Middle frontal gyrus (tissue), 1 donor: ENCODE measurements around the gene CAMTA2.

ENCODE experiments used
- DNase-seq: peaks from one replicate; pipeline ENCODE4 v3.0.0-alpha.2; 2015; ENCODE audit warnings: low spot score; ENCODE audit errors: extremely low spot score

Gene CAMTA2

DNA sequence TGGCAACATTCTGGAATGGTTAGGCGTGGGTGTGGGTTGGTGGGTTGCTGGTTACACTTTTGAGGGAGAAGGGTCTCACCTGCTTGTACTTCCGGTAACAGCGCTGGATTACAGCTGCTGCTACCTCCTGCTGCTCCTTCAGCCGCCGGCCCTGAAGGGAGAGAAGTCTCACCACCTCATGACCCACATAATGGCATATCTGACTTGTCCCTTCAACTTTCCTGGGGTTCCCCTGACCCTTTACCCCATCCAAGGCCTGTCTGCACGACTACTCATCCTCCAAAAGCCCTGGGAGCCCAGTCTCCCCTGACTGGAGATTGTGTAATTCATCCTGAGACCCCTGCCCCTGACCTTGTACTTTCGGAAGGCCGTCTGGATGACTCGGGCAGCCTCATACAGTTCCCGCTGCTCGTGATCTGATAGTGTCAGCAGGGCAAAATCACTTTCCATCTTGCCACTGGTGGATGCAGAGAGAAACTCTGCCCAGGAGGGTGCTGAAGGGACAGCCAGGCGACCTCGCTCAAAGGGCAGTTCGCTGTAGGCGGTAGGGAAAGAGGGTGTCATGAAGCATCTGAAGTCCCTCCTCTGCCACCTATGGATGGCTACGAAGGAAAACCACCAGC is 17.8 kb downstream of the CAMTA2 start:
- no peak for DNase-seq

DNA sequence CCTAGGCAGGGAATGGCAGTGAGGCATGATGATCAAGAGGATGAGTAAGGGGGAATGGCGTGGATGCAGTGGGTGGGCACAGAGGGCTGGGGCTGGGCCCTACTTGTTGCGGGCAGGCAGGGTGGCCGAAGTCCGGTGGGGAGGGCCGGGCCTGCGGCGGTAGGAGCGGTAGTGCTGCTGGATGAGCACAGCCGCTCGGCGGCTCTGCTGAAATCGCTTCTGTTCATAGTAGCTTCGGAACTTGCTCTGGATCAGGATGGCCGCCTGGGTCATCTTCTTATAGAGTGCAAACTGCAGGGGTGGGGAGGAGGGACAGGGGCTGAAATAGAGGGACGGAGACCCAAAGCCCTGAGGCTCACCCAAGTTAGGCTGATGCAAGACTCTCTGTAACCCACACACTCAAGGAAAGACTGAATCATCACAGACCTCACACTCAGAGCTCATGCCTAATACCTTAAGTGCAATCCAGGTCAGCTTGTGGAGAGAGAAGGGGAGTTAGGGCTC is 18.4 kb downstream of the CAMTA2 start:
- DNase-seq: no peak

DNA sequence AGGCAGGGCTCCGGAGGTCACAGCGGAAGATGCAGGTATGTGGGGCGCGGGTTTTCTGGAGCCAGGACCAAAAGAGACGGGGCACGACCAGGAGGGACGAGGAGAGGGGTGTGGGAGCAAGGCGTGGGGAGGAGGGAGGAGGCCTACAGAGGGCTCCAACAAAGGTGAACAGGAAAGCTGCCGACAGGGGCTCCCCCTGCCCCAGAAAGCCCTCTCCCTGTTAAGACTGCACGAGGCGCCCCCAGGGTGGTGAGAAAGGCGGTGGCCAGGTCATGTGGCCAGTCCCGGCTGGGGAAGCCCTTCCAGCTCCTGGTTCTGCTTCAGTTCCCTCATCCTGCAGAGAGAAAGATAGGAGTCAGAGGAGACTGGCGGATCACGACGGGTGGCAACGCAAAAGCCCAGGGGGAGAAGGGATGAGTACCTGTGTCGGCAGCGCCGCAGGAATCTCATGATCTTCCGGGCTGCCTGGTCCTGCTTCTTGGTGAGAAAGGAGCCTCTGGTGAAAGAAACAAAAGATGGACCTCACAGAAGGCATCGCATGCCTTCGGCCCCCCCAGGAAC is 18.9 kb downstream of the CAMTA2 start:
- DNase-seq: no peak

DNA sequence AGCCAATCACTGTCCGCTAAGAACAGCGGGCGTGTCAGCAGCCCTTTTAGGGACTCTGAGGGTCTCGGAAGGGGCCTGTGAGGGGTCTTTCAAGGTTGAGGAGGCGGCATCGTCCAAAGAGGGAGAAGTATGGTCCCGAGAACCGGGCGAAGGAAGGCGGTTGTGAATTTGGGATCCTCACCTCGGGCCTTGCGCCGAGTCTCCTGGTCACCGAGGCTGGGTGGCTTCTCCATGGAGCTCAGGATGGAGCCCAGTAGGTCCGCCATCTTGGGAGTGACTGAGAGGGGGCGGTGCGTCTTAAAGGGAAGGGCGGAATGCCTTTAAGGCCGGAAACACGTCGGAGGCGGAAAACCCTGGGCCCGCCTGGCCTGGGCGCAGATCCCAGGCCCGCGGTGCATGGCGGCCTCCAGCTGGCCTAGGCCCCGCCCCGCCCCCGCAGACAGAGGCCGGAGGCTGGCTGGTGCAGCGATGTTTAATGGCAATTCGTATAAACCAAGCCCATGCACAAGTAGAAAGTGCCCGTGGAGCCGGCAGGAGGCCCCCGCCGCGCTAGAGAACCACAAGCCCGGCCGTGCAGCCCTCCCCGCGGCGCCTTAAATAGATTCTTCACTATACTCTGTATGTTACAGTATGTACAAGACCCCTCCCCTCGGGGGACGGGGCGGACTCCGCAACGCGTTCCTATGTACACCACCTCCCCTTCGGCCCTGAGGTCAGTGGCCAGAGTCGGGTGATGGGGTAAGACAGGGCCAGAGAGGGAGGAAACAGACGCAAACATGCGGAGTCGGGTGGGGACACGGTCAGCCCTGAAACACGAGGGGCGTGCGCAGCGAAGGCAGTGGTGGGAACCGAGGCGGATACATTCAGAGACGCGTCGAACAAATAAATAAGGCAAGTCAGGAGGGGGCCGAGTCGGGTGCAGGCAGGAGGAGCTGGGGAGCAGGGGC is 19.7 kb downstream of the CAMTA2 start, which contains the start of gene SPAG7:
SPAG7 (minus strand) TSS at position 279 of the 947 bp plus-strand sequence; CDS start at position 266, 13 bp downstream.
- DNase-seq: peak; percentile 90

DNA sequence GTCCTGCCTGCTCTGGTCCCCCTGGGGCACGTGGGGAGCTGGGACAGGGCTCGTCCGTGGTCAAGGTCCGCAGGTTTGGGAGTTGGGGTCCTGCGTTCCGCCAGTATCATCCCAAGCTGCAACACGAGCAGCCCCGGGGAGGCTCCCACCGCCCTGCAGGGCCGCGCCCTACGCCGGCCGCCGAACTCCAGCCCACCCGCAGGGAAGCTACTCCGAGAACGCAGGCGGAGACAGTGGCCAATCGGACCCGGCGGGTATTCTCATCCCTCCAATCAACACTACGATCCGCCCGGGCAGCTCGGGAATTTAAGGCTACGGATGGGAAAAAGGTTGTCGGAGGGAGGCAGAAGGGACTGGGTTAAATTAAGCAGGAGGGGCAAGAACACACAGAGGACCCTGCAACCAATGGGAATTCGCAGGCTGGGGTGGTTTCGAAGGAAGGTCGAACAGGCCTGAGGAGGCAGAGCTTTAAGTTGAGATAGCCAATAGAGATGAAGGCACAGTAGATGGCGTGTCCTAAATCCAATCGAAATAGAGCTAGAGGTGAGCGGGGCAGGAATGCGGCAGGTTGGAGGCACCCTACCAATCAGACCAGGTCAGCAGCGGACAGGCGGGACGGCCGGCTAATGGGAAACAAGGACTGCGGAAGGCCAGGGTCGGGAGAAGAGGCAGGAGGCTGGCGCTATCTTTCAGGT is 20.5 kb downstream of the CAMTA2 start:
- peak; percentile 98 for DNase-seq

DNA sequence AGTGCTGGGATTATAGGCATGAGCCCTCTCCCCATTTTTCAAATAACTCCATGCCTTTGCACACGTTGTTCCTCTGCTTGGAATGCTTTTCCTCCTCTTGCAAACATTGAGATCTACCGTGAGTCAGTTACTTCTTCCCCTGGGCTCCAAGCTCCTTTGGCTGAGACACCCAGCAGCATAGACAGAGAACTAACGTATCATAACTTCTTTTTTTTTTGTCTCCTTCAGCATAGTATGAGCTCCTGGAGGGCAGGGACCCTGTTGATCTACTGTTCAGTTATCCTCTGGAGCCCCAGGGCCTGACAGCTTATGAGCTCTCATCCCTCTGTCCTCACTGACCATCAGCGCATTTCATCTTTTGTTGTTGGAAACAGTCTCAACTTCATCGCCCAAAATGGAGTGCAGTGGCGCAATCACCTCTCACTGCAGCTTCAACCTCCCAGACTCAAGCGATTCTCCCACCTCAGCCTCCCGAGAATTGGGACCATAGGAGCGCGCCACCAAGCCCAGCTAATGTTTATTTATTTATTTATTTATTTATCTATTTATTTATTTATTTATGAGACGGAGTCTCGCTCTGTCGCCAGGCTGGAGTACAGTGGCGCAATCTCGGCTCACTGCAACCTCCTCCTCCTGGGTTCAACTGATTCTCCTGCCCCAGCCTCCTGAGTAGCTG is 22.0 kb downstream of the CAMTA2 start:
- no peak for DNase-seq

DNA sequence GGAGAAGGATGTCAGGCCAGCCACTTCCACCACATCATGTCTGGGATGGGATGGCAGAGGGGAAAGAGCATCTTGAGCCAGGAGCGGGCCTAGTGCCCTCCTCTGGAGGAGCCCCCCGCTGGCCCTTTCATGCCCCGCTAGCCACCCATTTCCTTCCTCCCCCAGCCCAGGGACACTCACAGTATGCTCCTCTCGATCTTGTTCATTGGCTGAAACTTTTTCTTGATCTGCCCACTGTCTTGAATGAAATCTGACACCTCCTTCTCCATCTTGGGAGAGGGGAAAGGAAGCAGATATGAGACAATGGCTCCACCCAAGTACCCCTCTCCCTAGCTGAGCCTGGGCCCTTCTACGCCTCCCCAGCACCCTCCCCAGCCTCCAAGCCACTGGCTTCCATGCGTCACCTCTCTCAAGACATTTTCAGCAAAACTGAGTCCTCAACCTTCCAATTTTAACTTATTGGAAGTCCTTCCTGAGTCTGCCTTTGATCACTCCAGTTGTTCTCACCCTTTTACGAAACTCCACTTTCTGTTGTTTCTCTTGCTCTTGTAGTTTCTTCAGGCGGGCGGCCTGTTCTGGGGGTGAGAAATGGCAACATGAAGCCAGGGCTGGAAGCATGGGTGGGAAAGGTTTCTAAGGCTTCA is 27.1 kb downstream of the CAMTA2 start:
- no peak for DNase-seq

DNA sequence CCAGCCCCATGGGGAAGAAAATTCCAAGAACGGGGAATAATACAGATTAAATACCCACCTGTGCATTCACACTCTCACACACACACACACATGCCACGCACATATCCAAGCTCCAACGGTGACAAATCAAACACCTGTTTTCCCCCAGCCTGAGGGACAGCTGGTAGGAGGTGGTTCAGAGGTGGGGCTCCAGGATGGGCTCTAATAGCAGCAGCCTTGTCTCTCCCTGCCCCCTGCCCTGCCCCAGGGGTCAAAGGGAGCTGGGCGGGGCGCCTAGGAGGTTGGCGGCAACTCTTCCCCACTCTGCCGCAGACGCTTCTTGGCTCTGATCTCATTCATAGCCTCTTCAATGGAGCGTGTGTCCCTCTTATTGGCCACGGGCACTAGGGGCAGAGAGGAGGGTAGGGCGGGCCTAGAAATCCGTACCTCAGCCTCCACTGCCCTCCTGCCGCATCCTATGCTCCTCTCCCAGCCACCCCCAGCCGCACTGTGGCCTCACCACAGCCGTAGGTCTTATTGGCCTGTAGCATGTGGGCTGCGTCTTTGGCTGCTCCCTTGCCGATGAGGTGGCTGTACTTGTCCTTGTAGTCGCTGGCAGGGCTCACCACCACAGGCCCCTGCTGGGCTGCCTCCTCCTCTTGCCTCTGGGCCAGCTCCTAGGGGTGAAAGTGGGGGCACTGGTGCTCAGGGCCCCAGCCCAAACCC is 28.1 kb downstream of the CAMTA2 start:
- DNase-seq: no peak

DNA sequence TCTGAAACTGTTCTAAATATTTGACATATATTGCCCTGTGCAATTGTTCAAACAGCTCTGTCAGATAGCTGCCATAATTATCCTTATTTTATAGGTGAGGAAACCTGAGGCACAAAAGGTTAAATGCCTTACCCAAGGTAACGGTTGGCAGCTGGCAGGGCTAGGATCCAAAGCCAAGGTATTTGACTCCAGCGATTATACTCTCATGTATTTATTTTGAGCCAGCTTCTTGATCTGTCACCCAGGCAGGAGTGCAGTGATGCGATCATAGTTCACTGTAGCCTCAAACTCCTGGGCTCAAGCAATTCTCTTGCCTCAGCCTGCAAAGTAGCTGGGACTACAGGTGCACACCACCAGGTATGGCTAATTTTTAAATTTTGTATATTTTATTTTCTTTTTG is 29.4 kb downstream of the CAMTA2 start:
- DNase-seq: no peak

DNA sequence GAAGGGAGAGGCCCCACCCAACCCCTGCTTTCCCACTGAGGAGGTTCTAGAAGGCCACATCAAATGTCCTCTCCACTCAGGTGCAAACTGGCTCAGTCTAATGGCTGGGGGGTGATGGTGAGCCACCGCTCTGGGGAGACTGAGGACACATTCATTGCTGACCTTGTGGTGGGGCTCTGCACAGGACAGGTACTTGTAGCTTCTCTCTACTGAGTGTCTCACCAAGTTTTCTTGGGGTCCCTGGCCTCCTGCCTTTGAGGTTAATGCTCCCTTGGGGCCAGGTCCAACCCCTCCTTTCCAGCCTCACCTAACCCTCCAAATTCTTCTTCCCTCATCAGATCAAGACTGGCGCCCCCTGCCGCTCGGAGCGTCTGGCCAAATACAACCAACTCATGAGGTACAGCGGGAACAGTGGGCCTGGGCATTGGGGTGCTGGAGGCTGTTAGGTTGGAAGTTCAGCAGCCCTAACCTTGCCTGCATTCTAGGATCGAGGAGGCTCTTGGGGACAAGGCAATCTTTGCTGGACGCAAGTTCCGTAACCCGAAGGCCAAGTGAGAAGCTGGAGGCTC is 30.9 kb downstream of the CAMTA2 start:
- DNase-seq: no peak

DNA sequence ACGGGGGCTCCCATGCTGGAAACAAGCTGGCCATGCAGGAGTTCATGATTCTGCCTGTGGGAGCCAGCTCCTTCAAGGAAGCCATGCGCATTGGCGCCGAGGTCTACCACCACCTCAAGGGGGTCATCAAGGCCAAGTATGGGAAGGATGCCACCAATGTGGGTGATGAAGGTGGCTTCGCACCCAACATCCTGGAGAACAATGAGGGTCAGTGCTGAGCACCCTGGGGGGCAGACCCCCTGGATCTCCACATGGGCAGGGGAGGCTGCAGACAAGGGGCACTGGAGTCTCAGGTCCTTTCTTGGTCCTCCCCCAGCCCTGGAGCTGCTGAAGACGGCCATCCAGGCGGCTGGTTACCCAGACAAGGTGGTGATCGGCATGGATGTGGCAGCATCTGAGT is 32.4 kb downstream of the CAMTA2 start:
- no peak for DNase-seq

DNA sequence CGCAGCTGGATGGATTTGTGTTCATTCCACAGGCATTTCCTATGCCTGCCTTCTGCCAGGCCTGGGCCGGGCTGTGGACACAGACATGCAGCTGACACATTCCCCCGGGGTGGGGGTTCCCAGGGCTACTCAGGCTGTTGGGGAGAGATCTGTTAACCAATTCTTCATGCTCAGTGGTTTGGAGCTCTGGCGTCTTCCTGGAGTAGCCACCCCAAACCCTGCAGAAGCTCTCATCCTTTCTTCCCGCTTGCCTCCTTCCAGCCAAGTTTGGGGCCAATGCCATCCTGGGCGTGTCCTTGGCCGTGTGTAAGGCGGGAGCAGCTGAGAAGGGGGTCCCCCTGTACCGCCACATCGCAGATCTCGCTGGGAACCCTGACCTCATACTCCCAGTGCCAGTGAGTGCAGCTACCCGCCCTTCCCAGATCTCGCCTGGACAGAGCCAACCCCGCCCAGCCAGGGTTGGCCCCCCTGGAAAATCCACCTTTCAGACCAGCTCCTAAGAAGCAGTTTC is 34.0 kb downstream of the CAMTA2 start:
- DNase-seq: no peak

DNA sequence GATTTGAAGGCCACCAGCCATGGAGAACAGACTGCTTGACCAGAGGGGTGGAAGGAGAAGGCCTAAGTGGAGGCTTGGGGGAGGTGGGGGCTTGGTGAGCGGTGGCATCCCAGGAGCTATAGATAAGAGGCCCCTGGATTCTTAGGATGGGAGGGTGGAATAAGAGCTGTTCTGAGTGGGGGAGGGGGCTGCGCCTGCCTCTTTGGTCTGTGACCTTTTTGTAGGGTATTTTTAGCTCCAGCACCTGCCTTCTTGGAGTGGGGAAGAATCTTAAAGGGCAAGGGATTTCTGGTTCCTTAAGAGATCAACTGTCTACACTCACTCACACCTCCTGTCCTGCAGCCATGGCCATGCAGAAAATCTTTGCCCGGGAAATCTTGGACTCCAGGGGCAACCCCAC is 36.0 kb downstream of the CAMTA2 start:
- DNase-seq: no peak

DNA sequence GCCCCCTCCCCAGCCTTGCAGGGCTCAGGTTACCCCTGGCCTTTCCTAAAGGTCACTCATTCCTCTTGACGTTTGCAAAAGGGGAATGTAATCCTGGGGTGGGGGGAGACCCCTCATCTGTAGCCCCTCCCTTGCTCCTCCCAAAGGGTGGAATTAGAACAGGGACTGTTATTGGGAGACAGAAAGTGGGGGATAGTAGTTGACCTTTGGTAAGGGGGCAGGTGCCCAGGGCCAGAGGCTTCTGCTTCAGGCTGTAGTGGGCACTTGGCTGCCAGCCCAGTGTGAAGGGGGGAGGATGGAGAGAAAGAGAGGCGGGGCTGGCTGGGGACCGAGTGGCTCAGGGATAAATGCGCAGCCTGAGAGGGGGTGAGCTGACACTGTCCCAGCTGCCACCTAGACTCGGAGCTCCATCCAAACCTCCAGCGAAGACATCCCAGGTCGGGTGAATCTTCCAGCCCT is 36.7 kb downstream of the CAMTA2 start, which contains the start of gene ENO3:
ENO3 (plus strand) TSS at position 374 of the 459 bp plus-strand sequence. CDS start 711 bp downstream, outside the sequence.
- DNase-seq: no peak

DNA sequence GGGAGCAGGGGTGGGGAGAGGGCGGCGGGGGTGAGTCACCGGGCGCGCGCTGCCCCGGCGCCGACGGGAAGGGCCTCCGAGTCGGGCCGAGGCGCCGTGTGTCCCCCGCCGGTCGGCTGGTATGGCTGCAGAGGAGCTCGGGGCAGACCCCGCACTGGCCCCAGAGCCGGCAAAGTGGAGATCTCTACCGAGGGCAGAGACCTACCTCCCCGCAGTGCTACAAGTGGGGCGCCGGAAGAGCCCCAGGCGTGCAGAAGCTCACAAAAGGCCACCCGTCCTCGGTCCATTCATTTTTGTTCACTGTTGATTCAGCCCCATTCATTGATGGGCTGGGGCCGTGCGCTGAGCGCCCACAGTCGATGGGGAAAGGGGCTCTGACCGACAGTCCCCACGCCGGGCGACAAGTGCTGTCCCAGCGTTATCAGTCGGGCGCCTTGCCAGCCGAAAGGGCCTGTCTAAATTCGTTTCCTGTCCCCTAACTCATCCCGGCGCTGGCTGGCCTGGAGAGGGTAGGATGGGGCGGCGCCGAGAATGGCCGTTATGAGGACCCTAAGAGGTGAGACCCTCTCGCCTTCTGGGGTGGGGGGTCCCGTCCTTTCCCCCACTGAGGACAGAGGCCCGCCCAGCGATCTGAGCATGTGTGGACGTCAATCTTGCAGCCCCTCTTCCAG is 37.3 kb downstream of the CAMTA2 start:
- DNase-seq: no peak

DNA sequence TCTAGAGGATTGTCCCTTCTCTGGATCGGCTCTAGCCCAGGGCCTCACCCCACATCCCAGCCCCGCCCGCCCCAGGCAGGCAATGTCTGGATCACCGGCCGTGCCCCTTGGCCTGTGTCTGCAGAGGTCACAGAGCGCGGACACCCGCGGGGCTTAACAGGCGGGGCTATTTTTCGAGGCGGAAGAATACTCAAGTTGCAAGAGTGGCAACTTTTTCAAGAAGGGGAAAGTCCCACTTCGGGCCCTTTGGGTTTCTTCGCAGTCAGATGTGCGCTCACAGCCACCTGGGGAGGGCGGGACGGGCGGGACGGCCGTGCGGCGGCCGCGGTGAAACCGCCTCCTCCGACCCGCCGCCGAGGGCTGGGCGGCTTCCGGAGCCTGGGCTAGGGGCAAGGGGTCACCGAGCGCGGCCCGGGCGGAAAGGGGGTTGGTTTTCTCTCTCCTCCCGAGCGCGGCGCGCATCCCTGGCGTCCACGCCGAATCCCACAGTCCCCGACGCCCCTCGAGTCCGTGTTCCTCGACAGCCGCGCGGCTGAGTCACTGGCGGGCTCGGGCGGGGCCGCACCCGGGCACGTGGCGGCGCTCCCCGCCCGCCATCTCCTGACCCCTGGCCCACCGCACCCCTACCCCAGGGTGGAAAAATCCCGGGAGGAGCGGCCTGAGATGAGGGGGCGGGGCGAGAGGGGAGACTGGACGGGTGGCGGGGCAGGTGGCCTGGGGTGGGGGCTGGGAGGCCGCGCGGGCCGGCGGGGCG is 38.0 kb downstream of the CAMTA2 start:
- no peak for DNase-seq

DNA sequence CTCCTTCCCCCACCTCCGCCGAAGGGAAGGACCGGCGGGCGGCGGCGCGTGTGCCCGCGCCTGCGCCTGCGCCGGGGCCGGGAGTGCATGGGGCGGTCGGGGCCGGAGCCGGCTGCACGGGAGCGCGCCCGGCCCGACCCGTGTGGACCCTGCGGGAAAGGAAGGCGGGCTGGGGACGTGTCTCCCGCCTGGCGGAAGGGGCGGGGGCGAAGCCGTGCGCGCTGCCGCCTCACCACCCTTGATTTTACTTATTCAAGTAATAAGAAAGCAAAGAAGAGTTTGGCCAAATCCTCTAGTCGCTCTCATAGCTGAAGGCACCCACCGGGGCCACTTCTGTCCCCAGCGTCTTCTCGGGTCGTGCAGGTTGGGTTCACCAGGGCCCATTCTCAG is 38.5 kb downstream of the CAMTA2 start:
- no peak for DNase-seq
